ENCODE results near the gene TAPBP.
"Not testable (repeated sequence)": the region's sequence is repeated elsewhere in the genome, so short reads cannot be mapped to it uniquely, and the experiment has no call there.

The TAPBP gene

DNA sequence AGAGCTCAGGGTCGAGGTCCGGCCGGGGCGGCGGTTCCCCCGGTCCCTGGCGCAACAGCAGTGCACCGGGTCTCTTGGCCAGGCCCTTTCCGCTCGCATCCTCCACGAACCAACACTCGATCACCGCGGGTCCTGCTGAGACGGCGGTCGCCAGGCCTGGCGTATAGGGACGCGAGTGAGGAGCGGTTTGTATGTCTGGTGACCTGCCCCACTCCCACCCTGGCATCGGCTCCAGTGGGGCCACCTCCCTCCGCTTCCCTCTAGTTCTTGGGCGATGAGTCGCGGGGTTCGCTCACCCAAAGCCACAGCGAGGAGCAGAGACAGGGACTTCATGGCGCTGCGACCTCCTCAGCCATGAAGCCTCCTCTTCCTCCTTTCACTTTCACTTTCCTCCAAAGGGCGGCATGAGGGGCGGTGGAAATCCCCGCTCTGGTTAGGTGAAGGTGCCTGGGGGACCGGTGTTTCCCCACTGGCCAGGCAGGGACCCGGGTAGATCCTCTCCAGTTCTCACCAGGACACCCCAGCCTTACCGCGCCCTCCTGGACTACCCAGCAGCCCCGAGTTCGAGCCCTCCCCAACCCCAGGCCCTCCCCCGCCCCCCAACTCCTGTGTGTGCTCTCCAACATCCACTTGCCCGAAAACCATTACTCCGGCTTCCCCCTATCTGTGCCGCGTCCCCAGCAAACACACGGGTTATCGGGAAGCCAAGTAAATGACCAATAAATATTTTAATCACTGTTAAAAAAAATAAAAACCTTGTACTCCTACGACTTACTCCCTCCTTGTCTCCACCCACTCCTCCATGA lies at the start of gene TAPBP:
Gene TAPBP, minus strand, starts transcription at position 370 of the 806 bp plus-strand sequence. Its CDS starts 37 bp downstream, at position 333.
- peak; percentile 69 to 85 (median 79) for DNase-seq (ENCODE audit: low read depth in 3 of 3)

DNA sequence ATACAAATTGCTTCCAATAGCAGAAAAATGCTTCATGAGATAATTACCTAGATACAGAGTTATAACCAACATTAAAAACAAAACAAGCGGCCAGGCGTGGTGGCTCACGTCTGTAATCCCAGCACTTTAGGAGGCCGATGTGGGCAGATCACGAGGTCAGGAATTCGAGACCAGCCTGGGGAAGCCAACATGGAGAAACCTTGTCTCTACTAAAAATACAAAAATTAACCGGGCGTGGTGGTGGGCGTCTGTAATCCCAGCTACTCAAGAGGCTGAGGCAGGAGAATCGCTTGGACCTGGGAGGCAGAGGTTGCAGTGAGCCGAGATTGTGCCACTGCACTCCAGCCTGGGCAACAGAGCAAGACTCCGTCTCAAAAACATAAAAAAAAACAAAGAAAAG lies 49.6 kb upstream of the TAPBP start:
- not testable (repeated sequence) for DNase-seq (ENCODE audit: low read depth in 3 of 3)

DNA sequence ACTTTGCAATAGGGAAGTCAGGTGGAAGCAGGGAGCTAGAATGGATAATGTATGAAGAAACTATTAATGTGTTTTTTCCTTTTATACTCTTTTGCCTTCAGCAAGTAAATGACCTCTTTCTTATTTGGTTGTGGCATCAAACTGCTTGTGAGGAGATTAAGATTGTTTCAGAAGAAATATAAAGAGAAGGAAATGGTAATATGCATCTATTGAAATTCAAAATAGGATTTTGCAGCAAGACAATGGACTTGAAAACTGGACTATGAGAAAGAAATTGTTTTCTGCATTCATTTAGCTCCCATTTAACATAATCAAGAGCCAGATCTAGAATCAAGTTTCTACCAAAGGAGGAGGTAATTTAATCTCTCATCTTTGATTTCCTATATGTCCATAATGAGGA lies 45.5 kb upstream of the TAPBP start:
- DNase-seq (ENCODE audit: low read depth in 3 of 3): no peak

DNA sequence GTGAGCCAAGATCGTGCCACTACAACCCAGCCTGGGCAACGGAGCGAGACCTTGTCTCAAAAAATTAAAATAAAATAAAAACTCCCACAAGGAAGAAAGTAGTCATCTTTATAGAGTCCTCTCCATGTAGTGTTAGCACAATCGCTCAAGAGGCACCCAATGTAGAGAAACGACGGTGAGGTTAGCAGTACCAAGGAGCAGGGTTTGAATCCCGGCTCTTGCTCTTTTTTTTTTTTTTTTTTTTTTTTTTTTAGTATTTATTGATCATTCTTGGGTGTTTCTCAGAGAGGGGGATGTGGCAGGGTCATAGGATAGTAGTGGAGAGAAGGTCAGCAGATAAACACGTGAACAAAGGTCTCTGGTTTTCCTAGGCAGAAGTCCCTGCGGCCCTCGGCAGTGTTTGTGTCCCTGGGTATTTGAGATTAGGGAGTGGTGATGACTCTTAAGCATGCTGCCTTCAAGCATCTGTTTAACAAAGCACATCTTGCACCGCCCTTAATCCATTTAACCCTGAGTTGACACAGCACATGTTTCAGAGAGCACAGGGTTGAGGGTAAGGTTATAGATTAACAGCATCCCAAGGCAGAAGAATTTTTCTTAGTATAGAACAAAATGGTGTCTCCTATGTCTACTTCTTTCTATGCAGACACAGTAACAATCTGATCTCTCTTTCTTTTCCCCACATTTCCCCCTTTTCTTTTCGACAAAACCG lies 43.4 kb upstream of the TAPBP start:
- DNase-seq (ENCODE audit: low read depth in 3 of 3): not testable (repeated sequence)

DNA sequence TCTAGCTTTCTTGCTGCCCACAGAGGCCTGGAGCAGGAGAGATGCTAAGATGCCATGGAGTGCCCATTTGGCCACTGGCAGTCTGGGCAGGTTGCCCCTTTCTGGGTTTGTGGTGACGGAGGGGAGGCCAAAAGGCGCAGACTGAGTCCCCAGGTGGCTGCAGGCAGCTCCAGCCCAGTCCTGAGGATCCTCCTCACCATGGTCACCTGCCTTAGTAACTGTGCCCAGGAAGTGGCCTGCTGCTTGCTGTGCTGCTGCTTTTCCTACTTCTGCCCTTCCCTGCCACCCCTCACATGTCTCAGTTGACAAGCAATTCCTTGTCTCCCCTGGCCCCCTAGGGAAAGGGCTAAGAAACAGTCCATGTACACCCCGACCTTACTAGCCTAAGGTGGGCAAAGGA lies 42.4 kb upstream of the TAPBP start:
- no peak for DNase-seq (ENCODE audit: low read depth in 3 of 3)

DNA sequence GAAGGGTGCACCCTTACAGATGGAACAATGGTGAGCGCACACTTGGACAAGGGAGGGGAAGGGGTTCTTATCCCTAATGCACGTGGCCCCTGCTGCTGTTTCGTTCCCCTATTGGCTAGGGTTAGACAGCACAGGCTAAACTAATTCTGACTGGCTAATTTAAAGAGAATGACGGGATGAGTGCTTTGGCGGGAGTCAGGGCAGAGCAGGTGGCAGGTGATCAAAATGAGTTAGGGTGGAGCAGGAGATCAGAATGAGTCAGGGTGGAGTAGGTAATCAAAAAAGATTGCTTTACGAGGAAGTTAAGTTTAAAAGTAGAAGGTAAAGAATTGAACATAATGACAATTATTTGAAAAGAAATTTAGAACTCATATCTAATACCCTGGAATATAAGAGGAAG lies 42.0 kb upstream of the TAPBP start:
- DNase-seq (ENCODE audit: low read depth in 3 of 3): not testable (repeated sequence)

DNA sequence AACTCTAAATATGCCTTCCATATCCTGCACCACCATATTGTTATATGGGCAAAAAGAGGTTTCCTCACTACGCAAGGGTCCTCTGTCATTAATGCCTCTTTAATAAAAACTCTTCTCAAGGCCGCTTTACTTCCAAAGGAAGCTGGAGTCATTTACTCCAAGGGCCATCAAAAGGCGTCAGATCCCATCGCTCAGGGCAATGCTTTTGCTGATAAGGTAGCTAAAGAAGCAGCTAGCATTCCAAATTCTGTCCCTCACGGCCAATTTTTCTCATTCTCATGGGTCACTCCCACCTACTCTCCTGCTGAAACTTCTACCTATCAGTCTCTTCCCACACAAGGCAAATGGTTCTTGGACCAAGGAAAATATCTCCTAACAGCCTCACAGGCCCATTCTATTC lies 33.9 kb upstream of the TAPBP start:
- DNase-seq (ENCODE audit: low read depth in 3 of 3): no peak

DNA sequence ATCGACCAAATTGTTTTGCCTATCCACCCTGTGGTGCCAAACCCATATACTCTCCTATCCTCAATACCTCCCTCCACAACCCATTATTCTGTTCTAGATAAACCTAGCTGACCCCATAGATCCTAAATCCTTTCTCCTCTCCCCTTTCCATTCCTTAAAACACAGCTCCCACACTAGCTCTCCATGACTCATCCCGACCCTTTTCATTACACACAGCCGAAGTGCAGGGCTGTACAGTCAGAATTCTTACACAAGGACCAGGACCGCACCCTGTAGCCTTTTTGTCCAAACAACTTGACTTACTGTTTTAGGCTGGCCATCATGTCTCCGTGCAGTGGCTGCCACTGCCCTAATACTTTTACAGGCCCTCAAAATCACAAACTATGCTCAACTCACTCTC lies 33.1 kb upstream of the TAPBP start:
- DNase-seq (ENCODE audit: low read depth in 3 of 3): not testable (repeated sequence)

DNA sequence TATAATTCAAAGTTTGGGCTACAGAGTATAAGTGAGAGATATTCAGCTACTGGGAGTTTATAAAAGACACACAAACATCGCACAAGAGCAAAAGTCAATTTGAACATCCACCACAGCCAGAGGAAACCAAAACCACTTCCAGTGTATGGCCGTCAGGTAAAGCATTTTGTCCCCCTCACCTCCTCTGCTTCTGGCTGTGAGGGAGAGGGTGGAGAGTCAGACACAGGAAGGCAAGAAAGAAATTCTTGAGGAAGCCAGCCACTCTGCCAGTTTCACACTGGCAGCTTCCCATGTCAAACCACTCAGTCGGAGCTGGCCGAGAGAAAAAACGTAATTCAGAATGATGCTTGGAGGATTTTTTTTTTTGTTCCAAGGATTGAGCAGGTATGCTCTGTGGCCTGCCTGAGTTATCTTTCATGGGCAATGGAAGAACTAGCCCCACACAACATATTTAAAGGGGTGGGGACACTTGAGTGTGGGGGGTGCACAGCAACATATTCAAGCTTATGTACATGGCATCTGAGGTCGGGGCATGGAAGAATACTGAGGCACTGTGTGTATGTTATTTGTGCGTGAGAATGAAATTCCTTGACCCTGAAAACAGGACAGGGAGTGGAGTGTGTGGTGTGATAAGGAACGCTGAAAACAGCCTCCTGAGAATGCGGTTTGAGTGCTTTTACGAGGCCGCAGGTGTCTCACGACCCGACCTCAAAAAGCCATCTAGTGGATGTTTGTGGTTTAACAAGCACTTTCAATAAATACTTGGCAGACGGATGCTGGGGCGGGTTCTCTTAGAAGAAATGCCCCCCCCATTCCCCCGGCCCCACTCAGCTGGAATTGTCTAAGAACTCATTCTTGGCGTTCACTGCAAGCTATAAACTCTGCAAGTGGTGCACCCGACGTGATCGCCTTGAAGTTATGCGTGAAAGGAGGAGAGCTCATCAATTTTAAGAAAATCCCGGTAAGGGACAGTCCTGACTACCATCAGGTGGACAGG lies 31.1 kb upstream of the TAPBP start:
- DNase-seq (ENCODE audit: low read depth in 3 of 3): peak in 2 of 3 experiments; percentile 33 to 46

DNA sequence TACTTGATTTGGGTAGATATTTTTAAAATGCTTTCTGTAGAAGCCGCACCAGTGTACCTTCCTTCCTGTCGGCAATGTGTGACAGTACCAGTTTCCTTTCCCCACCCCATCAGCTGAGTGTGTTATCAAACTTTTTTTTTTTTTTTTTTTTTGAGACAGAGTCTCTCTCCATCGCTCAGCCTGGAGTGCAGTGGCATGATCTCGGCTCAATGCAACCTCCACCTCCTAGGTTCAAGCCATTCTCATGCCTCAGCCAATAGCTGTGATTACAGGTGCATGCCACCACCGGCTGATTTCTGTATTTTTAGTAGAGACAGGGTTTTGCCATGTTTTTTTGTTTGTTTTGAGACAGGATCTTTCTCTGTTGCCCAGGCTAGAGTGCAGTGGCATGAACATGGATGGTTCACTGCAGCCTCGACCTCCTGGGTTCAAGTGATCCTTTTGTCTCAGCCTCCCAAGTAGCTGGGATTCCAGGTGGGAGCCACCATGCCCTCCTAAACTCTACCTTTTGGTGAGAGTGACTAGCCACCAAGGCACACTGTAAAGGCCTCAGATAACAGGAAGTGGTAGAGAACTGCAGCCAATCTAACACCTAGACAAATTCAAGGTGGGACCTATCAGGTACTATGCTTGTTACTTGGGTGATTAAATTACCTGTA lies 30.2 kb upstream of the TAPBP start:
- no peak for DNase-seq (ENCODE audit: low read depth in 3 of 3)

DNA sequence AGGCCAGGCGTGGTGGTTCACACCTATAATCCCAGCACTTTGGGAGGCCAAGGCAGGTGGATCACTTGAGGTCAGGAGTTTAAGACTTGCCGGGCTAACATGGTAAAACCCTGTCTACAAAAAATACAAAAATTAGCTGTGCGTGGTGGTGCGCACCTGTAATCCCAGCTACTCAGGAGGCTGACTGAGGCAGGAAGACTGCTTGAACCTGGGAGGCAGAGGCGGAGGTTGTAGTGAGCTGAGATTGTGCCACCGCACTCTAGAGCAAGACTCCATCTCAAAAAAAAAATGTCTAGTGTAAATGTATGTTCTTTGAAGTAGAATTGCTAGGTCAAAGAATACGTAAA lies 29.7 kb upstream of the TAPBP start:
- not testable (repeated sequence) for DNase-seq (ENCODE audit: low read depth in 3 of 3)

DNA sequence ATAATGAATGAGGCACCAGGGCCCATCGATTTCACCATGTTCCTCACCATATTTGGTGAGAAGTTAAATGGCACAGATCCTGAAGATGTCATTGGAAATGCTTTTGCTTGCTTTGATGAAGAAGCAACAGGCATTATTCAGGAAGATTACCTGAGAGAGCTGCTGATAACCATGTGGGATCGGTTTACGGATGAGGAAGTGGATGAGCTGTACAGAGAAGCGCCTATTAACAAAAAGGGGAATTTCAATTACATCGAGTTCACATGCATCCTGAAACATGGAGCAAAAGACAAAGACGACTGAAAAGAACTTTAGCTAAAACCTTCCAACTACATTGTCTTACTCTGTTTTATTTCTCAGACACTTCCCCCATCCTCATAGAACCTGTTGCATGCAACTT lies 25.3 kb upstream of the TAPBP start:
- no peak for DNase-seq (ENCODE audit: low read depth in 3 of 3)

DNA sequence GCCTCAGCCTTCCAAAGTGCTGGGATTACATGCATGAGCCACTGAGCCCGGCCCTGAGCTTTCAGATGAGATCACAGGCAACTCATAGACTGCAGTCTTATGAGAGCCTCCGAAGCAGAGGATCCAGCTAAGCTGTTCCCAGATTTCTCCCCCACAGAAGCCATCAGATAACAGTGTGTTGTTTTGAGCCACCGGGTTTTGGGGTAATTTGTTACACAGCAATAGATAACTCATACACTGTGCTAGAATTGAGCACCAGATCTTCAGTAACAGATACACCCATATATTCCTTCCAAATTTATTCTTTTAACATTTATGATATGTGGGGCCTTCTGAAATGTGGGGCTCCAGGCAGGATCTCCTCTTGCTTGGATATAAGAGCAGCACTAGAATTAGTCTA lies 22.6 kb upstream of the TAPBP start:
- DNase-seq (ENCODE audit: low read depth in 3 of 3): no peak

DNA sequence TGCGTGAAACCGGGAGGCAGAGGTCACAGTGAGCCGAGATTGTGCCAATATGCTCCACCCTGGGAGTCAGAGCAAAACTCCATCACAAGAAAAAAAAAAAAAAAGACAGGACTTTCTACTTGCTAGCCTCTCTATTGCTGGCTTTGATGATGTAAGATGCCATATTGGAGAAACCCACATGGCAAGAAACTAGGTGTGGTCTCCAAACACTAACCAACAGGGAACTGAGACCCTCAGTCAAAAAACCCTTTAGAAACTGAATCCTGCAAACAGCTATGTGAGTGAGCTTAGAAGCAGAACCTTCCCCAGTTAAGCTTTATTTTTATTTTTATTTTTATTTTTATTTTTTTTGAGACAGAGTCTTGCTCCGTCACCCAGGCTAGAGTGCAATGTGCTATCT lies 22.0 kb upstream of the TAPBP start:
- no peak for DNase-seq (ENCODE audit: low read depth in 3 of 3)

DNA sequence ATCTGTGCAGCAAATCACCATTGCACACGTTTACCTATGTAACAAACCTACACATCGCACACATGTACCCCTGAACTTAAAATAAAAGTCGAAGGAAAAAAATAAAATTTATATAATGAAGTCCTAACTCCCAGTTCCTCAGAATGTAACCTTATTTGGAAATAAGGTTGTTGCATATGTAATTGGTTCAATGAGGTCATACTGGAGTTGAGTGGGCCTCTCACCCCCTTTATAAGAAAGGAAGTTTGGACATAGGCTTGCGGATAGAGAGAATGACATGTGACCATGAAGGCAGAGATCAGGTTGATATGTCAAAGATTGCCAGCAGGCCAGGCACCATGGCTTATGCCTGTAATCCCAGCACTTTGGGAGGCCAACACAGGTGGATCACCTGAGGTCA lies 19.8 kb upstream of the TAPBP start:
- DNase-seq (ENCODE audit: low read depth in 3 of 3): no peak

DNA sequence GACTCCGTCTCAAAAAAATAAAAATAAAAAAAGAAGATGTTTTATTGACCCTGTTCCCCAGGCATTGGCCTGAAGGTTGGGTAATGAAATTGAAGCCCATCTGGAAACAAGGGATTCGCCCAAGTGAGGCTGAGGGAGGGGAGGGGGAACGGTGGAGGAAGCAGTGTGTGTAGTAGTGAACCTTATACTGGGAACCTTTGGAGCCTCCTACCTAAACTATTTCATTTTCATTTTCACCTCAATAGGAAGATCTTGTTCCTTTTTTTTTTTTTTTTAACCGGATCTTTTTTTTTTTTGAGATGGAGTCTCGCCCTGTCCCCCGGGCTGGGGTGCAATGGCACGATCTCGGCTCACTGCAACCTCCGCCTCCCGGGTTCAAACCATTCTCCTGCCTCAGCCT lies 16.9 kb upstream of the TAPBP start:
- DNase-seq (ENCODE audit: low read depth in 3 of 3): no peak

DNA sequence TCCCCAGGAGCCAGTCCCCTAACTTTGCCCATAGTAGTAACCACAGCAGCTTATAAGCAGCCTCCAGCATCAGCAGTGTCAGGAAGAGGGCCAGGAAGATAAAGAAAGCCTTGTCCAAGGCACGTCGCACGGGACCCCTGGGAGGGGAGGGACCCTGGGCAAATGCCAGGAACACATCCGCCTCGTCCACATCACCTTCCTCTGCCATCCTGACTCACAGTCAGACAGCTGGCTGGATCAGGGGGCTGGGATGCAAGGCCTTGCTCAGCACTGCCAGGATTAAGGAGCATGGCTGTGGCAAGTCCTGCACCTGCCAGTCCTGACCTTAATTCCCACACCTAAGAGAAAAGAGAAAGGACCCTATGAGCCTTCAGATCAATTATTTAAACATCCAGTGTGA lies 15.2 kb upstream of the TAPBP start:
- no peak for DNase-seq (ENCODE audit: low read depth in 3 of 3)

DNA sequence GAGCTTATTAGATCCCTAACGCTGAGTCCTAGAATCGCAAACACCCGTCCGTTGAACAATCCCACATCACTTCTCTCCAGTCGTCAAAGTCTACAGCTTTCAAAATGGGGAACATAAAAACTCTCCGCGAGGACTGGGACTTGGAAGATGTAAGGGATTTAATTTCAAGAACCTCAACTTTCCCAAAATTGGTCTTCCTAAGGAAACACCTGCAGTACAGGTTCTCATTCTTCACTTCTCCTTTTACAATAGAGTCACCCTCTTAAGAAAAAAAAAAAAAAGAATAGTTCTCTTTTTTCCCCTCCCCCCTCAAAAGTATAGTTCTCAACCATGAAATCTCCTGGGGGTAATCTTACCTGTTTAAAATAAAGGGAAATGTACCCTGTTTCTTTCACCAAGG lies 10.2 kb upstream of the TAPBP start:
- DNase-seq (ENCODE audit: low read depth in 3 of 3): no peak

DNA sequence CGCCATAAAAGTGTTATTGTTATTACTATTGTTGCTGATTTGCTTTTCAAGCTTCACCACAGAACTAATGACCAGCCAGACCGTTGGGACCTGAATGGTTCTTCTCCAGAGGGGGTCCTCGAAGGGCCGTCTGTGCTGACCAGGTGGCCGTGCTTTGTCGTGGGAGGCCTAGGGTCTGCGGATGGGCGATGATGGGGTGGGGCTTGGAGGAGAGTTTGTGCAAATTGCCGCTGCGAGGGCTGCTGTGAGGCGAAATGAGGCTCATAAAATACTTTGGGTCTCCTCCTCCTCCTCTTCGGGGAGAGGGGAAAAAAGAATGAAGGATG lies 9.7 kb upstream of the TAPBP start:
- DNase-seq (ENCODE audit: low read depth in 3 of 3): no peak

DNA sequence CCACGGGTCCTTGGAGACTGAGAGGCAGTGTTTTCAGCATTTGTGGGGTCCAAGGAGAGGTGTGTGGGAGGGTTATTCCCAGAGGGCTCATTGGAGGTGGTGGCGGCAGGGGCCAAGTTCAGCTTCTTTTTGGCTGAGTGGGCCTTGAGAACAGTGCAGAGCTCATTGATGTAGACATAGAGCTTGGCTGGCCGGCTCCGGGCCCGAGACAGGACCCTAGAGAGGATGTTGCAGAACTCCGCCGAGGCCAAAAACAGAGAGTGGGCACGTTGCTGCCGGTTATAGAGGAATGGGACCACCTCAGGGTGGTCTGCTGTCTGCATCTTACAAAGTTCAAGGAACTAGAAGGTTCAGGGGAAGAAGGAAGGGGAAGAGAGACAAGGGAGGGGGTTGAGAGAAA lies 7.3 kb upstream of the TAPBP start:
- DNase-seq (ENCODE audit: low read depth in 3 of 3): no peak

DNA sequence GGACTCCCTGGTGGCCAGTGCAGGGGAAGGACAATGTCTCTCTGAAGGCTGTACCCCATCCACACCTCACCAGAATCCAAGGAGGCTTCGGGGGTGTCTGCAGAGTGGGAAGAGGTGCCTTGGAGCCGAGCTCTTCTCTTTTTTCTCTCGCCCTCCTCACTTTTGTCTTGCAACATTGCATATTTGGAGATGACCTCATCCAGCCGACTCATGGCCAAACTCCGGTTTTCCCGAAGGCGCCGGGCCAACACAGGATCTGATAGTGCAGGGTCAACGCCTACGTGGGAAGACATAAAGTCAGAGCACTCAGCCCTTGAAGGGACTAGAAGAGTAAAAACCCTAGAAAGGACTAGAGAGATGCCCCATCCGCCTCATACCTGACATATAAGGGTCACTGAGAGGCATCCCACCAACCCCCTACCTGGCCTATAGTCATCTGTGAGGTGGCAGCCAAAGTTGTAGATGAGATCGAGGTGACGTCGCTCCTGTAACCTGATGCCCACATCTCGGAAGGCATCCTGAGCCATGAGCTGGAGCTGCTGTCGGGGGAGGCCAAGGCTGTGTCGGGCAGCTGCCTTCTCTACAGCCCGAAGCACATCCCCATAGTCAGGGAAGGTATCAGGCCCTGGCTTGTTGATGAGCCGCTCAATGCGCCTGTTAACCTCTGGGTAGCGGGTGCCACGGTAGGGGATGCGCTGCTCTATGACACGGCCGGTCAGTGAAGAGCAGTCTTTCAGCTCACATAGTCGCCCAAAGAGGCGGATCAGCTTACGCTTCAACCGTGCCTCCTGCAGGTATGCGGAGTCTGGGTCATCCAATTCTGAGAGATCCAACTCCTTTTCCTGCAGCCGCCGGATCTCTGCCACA lies 6.7 kb upstream of the TAPBP start:
- no peak for DNase-seq (ENCODE audit: low read depth in 3 of 3)
